Measurements from ENCODE around the gene EIF5A.
"Not testable (repeated sequence)": the region's sequence is repeated elsewhere in the genome, so short reads cannot be mapped to it uniquely, and the experiment has no call there.

Gene EIF5A

DNA sequence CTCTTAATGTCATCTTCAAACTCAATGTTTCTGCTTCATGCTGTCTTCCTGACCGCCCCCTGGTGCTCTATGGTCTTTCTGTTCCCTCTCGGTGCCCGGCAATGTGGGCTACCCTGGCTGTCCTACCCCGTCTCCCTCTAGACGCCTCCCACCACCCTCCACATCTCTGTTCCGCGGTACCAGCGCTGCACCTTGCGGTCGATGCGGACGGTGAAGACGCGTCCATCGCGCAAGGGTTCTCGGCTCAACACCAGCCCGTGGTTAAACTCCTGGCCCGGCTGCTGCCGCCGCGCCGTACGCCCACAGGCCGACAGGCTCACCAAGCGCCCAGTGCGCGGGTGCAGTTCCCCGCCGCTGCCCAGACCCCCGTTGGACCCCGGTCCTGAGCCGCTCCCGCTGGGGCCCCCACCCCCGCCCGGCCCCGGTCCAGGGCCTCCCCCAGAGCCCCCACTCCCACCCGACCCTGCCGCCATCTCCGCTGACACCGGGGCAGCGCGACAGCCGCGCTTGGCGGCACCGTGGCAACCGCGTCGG, 21.5 kb downstream of the EIF5A start, which contains the start of gene NEURL4:
Gene NEURL4, minus strand, starts transcription at position 496 of the 534 bp plus-strand sequence. Its CDS starts 23 bp downstream, at position 473.
- DNase-seq (ENCODE audit: insufficient read length, low spot score) (no peak), FAIRE-seq (no peak)
- TF ChIP-seq, protein P1, sequence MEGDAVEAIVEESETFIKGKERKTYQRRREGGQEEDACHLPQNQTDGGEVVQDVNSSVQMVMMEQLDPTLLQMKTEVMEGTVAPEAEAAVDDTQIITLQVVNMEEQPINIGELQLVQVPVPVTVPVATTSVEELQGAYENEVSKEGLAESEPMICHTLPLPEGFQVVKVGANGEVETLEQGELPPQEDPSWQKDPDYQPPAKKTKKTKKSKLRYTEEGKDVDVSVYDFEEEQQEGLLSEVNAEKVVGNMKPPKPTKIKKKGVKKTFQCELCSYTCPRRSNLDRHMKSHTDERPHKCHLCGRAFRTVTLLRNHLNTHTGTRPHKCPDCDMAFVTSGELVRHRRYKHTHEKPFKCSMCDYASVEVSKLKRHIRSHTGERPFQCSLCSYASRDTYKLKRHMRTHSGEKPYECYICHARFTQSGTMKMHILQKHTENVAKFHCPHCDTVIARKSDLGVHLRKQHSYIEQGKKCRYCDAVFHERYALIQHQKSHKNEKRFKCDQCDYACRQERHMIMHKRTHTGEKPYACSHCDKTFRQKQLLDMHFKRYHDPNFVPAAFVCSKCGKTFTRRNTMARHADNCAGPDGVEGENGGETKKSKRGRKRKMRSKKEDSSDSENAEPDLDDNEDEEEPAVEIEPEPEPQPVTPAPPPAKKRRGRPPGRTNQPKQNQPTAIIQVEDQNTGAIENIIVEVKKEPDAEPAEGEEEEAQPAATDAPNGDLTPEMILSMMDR (IDR thresholded peaks at IDR 0.05; ENCODE audit: insufficient read depth, missing control alignments), result no peak

DNA sequence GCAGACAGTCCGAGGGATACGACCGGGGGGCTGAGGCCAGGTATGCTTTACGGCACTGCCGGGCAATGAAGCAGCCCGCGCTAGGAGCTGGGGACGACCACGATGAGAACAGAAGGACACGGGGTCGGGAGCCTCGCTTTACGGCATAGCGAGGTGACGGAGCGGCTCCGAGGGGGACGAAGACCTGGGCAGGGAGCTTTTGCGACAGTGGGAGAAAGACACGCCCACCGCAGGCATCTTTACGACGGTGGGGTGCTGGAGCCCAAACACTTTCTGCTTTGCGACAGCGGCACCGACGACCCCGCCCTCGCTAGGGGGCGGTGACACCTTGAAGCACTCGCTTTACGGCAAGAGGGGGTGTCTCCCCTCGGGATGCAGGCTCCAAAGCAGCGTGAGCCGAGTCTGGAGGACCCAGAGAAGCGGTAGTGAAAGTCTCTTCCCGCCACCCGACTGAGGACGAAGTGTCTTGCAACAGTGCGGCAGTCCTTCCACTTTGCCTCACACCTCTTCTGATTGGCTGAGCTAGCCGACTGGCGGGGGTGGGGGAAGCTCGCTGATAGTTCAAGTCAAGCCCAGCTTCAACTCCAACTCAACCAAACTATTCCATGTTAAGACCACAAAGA, 22.1 kb downstream of the EIF5A start:
- TF ChIP-seq, protein P1 (IDR thresholded peaks at IDR 0.05; ENCODE audit: insufficient read depth, missing control alignments), result no peak
- DNase-seq (ENCODE audit: insufficient read length, low spot score) (peak; percentile 97), FAIRE-seq (no peak)

DNA sequence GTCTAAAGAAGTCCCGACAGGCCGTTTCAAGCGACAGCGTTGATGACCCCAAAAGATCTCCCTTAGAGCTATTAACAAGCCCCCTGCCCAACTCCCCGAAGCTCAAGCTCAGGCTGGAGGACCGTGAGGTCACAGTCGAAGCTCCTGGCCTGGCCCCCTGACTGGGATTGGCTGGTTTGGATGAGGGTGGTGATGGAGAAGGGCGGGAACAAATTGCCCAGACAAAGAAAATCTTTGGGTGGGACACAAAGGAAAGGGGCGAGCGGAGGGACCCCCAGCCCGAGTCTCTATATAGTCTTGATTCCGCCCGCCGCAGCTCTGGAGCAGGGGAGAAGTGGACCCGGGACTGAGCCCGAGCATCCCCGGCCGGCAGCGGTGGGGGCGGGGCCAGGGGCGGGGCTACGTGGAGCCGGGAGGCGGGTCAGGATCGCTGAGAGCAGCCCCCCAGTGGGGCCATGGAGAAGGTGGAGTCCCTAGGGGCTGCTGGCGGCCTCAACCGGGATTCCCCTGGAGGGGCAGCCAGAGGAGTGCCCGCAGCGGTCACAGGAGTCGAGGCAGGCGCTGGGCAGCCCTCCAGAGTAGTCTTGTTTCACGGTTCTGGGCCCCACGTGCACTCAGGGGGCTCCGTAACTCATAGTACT, 22.7 kb downstream of the EIF5A start:
- TF ChIP-seq, protein P1 (IDR thresholded peaks at IDR 0.05; ENCODE audit: insufficient read depth, missing control alignments), result no peak
- DNase-seq (ENCODE audit: insufficient read length, low spot score) (peak; percentile 91), FAIRE-seq (no peak)

DNA sequence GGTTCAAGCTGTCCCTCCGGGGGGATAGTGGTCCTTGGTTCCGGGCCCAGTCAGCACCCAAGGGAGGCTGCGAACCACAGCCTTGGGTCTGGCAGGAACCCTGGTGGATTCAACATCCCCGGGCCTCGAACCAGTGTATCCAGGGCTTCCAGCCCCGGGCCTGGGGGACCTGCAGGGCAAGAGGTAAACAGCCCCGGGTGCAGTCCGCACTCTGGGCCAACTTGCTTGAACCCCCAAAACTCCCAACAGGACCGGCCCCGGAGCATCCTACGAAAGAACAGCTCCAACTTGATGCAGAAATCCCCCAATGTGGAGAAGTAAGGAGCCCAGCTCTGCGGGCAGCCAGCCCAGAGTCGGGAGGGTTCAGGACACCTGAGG, 23.2 kb downstream of the EIF5A start:
- TF ChIP-seq, protein P1 (IDR thresholded peaks at IDR 0.05; ENCODE audit: insufficient read depth, missing control alignments), result no peak
- no peak for FAIRE-seq
- DNase-seq (ENCODE audit: insufficient read length, low spot score), result no peak

DNA sequence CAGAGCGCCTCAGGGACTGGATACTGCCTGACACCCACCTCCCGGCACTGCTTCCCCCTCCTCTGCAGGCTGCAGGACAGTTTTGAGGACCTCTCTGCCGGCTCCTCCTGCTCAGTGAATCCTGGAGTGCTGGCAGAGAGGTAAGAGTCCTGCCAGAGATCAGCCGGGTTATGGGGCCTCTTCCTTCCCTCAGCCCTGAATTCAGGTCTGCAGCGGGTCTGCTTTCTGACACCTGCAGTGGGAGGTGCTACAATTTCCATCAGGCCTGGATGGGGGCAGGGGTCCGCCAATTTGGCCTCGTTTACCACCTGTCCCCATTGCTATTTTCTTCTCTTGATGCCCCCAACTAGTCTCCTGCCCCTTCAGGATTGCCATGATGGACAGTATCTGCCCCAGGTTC, 24.7 kb downstream of the EIF5A start:
- FAIRE-seq, result no peak
- DNase-seq (ENCODE audit: insufficient read length, low spot score), result no peak
- TF ChIP-seq, protein P1 (IDR thresholded peaks at IDR 0.05; ENCODE audit: insufficient read depth, missing control alignments), result no peak

DNA sequence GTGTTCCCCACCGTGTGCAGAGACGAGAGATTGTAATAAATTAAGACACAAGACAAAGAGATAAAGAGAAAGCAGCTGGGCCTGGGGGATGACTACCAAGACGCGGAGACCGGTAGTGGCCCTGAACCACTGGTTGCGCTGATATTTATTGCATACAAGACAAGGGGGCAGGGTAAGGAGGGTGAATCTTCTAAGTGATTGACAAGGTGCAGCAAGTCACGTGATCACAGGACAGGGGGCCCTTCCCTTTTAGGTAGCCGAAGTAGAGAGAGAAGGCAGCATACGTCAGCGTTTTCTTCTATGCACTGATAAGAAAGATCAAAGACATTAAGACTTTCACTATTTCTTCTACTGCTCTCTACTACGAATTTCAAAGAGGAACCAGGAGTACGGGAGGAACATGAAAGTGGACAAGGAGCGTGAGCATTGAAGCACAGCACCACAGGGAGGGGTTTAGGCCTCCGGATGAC, 25.2 kb downstream of the EIF5A start:
- not testable (repeated sequence) for DNase-seq (ENCODE audit: insufficient read length, low spot score); FAIRE-seq

DNA sequence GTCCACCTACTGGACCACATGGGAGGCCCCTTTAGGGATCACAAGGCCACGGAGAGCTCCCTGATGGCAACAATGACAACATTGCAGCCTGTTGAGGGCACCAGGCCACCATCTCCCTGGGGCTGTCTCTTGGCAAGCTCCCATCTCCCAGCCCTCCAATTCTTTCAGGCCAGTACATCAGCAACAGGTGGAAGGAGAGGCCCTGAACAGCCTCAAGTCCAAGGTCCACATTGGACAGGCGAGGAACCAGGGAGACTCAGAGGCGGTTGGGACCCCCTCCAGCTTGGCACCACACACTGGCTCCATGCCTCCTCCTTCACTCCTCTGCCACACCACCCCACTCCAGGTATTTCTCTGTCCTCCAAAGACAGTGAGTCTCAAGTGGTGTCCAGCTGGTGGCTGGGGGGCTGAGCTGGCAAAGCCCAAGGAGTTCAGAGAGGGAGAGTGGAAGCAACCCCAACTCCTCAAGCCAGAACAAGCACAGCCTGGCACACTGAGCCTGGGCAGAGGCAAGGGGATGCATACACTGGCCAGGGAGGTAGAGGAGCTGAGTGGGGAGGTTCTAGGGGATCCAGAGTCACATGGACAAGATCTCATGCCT, 27.6 kb downstream of the EIF5A start:
- TF ChIP-seq, protein P1 (IDR thresholded peaks at IDR 0.05; ENCODE audit: insufficient read depth, missing control alignments), result no peak
- DNase-seq (ENCODE audit: insufficient read length, low spot score), result no peak
- FAIRE-seq, result no peak

DNA sequence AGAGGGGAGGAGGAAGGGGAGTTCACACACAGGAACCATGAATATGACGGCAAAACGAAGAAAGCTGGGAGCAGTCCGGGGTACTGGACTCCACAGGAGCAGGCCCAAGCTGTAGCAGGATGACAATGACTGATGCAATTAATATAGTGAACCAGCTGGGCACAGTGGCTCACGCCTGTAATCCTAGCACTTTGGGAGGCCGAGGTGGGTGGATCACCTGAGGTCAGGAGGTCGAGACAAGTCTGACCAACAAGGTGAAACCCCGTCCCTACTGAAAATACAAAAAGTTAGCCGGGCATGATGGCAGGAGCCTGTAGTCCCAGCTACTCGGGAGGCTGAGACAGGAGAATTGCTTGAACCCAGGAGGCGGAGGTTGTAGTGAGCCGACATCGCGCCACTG, 28.3 kb downstream of the EIF5A start:
- FAIRE-seq; DNase-seq (ENCODE audit: insufficient read length, low spot score): not testable (repeated sequence)
